T-helper 17 cell (primary cell): ENCODE results near the gene AMN. TPM values are rescaled to one million over a fixed set of nuclear protein-coding genes. Genes with fewer than 3 reads are reported as not detected.

Experiments
- ATAC-seq: fragments of 150-1000 bp; cut with Tn5 transposase; 2 replicates; pipeline ENCODE4 v1.10.0; 2021; ENCODE audit warnings: mild to moderate bottlenecking, moderate library complexity
- DNase-seq, 3 donors: peaks; one replicate each; pipeline versions ENCODE4 v3.0.0 to v3.0.0-alpha.2; 2020 to 2021
- H3K9me3 ChIP-seq: one replicate; pipeline ENCODE4 v1.7.0; 2013; ENCODE audit warnings: low read length, mild to moderate bottlenecking; ENCODE audit not compliant: control insufficient read depth, poor library complexity, severe bottlenecking
- H3K27ac Mint-ChIP-seq: one replicate; pipeline ENCODE4 v1.8.0; 2022; ENCODE audit warnings: mild to moderate bottlenecking, moderate library complexity, mixed read lengths
- H3K27me3 Mint-ChIP-seq: one replicate; pipeline ENCODE4 v1.8.0; 2022; ENCODE audit warnings: mixed read lengths
- H3K36me3 Mint-ChIP-seq: one replicate; pipeline ENCODE4 v1.8.0; 2022; ENCODE audit warnings: low read depth, mixed read lengths
- H3K4me1 Mint-ChIP-seq: one replicate; pipeline ENCODE4 v1.8.0; 2022; ENCODE audit warnings: mild to moderate bottlenecking, mixed read lengths
- H3K4me3 Mint-ChIP-seq: one replicate; pipeline ENCODE4 v1.8.0; 2022; ENCODE audit warnings: mild to moderate bottlenecking, moderate library complexity, mixed read lengths
- total RNA-seq, 4 donors: library from RNA in 2 of 4; stranded (reverse) in 2 of 4; gene quantifications; one replicate each; pipeline ENCODE4 v1.2.3 and lab custom pipeline; 2022 to 2026

The AMN gene
- total RNA-seq, 2 donors from 2014 or later = 0.65 to 2.3 TPM

DNA sequence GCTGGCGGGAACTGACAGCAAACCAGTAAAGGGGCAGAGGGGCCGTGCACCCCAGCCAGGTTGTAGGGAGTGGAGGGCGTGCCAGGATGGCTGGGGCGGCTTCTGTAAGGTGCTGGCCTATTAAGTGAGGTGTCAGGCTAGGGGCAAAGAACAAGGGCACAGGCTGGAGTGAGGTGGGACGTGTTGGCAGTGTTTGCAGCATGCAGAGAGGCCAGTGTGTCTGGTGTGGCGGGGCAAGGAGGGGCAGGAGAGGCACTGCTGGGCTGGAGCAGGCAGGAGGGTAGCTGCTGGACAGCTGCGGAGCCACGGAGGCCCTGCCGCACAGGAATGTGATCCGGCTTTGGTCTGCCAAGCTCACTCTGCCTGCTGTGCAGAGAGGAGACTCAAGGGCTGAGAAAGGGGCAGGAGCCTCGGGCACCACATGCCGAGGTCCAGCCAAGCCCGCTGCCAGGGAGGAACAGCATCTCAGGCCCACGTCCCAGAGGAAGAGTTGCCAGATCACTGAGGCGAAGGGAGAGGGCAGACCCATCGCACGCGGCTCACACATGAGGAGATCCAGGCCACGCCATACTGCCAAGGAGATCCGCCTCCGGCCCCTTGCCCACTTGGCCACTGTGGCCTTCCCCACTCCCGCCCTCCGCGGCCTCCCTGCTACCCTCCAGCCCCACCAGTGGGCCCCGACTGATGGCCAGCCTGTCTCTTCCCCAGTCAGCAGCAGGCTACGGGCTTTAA lies 46.8 kb downstream of the AMN start:
- no peak for DNase-seq
- Mint-ChIP-seq H3K36me3 (peaks cover 5% of the 10 kb centered on the region), H3K27ac (no peak overlapping the region), H3K4me3 (no peak overlapping the region), H3K4me1 (no peaks in the 10 kb centered on the region), H3K27me3 (no peaks in the 10 kb centered on the region)
- ATAC-seq = no peak
- H3K9me3 ChIP-seq = no peaks in the 10 kb centered on the region

DNA sequence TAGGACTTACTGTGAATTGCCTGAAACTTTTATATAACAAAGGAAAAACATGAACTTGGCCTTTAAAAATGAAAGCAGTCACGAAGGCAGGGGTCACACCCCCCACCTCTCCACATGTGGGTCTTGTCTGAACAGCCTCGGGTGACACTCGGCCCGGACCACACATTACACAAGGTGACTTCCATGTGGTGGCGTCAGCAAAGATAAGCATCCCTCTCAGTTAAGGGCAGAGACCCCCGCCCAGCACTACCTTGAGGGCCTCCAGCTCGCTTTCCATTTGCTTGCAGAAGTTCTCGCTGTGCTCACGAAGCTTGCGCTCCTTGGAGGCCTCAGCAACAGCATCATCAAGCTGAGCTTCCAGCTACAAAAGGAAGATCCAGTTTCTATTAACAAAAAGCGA lies 47.4 kb downstream of the AMN start:
- H3K4me3 Mint-ChIP-seq = no peak overlapping the region
- H3K4me1 Mint-ChIP-seq = no peaks in the 10 kb centered on the region
- H3K9me3 ChIP-seq = no peaks in the 10 kb centered on the region
- ATAC-seq = no peak
- peaks cover 5% of the 10 kb centered on the region for H3K36me3 Mint-ChIP-seq
- H3K27me3 Mint-ChIP-seq = no peaks in the 10 kb centered on the region
- no peak for DNase-seq
- H3K27ac Mint-ChIP-seq = no peak overlapping the region

DNA sequence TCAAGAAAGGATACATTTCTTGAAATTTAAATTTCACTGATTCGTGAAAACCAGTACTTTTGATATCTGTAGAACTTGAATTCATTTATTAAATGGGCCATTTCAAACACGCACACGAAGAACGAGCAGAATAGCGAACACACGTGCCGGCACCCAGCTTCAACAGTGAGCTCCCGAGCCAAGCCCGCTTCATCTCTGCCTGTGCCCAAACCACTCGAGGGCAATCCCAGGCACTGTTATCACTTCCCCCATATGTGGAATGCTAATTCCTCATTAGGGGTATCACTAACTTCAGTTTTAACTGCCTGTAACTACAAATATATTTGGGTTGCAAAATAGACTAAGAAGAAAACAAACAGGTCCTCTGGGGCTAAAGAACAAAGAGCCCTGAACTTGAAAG lies 48.0 kb downstream of the AMN start:
- Mint-ChIP-seq H3K4me3 (no peak overlapping the region), H3K27me3 (no peaks in the 10 kb centered on the region), H3K36me3 (peaks cover 5% of the 10 kb centered on the region), H3K4me1 (no peaks in the 10 kb centered on the region), H3K27ac (no peak overlapping the region)
- H3K9me3 ChIP-seq = no peaks in the 10 kb centered on the region
- ATAC-seq (no peak), DNase-seq (no peak)

DNA sequence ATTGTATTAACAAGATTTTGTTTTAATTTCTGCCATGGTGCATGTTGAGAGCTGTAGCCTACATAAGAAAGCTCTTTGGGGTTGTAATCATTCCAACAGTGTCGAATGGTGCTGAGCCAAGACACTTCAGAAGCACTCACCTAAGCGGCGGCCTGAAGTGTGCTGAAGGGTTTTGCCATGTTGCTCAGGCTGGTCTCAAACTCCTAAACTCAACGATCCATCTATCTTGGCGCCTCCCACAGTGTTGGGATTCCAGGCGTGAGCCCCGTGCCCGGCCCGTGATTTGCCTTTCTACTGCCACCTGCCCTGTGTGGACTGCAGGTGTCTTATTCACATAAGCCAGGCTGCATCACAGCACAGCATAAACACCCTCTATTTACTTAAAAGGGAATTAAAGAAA lies 48.9 kb downstream of the AMN start:
- Mint-ChIP-seq H3K4me3 (no peak overlapping the region), H3K27ac (peak overlapping the region; percentile 47), H3K36me3 (peaks cover 5% of the 10 kb centered on the region), H3K4me1 (no peaks in the 10 kb centered on the region), H3K27me3 (no peaks in the 10 kb centered on the region)
- DNase-seq = no peak
- ATAC-seq = no peak
- H3K9me3 ChIP-seq = no peaks in the 10 kb centered on the region

DNA sequence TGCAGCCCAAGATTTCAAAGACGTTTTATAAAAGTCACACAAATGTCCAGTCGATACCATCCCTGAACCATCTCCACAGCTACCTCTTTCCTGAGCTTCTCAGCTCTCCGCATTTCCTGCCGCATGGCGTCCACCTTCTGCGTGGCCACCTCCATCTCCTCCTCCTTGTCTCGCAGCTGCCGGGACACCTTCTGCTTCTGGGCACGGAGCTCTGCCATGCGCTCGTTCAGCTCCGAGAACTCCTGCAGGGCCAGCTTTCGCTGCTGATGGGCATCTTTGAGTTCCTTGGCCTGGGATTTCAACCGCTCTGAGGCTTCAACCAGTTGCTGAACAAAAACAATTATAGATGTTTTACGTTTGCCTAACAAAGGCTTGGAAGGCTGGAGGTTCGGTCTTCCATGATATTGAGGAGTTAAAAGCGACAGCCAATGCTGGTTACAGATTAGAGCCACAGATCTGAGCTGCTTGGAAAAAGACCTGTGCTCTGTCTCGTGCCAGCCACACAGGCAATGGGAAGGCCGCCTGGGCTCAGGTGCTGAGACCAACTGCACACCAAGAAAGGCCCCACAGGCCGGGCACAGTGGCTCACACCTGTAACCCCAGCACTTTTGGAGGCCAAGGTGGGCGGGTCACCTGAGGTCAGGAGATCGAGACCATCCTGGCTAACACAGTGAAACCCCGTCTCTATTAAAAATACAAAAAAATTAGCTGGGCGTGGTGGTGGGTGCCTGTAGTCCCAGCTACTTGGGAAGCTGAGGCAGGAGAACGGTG lies 49.6 kb downstream of the AMN start:
- DNase-seq (no peak), ATAC-seq (no peak)
- Mint-ChIP-seq H3K4me3 (no peak overlapping the region), H3K27me3 (no peaks in the 10 kb centered on the region), H3K27ac (no peak overlapping the region), H3K36me3 (peaks cover 5% of the 10 kb centered on the region), H3K4me1 (no peaks in the 10 kb centered on the region)
- H3K9me3 ChIP-seq = no peaks in the 10 kb centered on the region

DNA sequence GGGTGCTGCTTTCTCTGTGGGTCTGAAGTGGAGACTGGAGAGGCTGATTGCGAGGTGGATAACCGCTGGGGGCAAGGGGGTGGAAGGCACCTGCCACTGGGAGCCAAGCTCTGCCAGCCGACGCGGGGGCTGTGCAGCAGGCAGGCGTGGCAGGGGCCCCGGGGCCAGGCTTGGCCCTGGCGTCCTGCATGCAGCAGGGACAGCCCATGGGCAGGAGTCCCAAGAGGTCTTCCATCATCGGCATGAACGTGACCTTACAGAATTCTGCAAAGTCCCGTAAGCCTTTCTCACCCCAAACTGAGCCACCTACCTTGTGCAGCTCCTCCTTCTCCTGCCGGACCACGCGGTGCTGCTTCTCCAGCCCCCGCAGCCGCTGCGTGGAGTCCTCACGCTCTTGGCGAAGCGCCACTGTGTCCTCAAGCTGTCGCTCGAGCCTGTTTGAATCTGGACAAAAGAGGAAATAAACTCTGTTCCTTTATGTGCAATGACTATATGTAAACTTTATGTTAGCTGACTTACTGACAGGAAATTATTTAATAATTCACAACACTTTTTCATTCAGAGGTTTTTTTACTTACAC lies 51.3 kb downstream of the AMN start:
- DNase-seq = no peak
- no peak overlapping the region for H3K27ac Mint-ChIP-seq
- H3K36me3 Mint-ChIP-seq = peaks cover 4% of the 10 kb centered on the region
- H3K4me3 Mint-ChIP-seq = no peak overlapping the region
- no peaks in the 10 kb centered on the region for H3K9me3 ChIP-seq
- no peaks in the 10 kb centered on the region for H3K27me3 Mint-ChIP-seq
- no peak for ATAC-seq
- no peaks in the 10 kb centered on the region for H3K4me1 Mint-ChIP-seq

DNA sequence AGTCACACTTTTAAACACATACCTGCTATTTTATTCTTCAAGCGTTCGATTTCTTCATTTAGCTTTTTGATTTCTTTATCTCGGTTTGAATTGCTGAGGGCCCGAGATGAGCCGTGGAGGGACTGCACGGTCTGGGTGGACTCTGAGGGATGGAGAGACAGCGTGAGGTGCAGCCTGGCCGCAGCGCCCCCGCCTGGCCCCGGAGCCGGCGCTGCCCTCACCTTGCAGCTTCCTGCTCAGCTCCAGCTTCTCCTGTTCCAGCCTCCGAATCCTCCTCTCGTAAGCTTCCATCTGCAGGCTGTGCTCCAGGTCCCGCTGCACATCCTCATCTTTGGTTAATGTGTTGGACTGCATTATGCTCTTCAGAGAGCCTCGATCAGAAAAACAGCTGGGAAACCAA lies 53.2 kb downstream of the AMN start:
- Mint-ChIP-seq H3K36me3 (peaks cover 4% of the 10 kb centered on the region), H3K4me3 (no peak overlapping the region), H3K4me1 (no peaks in the 10 kb centered on the region), H3K27ac (no peak overlapping the region), H3K27me3 (no peaks in the 10 kb centered on the region)
- ATAC-seq = no peak
- DNase-seq = no peak
- no peaks in the 10 kb centered on the region for H3K9me3 ChIP-seq

DNA sequence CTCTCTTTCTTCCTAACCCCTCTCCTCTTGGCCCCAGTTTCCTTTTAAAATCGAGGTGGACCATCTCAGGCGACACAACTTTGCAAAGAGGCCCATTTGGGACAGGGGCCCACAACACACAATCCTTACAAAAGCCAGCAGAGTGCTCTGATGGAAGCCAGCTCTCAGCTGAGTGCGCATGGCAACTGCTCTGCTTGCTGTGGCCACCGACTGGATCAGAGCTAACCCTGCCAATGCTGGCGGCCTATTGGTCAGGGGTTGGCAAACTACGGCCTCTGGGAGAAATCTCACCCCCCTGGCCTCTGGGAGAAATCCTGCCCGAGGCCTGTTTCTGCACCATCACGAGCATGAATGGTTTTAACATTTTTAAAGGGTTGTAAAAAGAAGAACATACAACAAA lies 55.0 kb downstream of the AMN start:
- H3K27ac Mint-ChIP-seq = no peak overlapping the region
- no peaks in the 10 kb centered on the region for H3K4me1 Mint-ChIP-seq
- no peaks in the 10 kb centered on the region for H3K9me3 ChIP-seq
- DNase-seq (no peak), ATAC-seq (no peak)
- no peaks in the 10 kb centered on the region for H3K27me3 Mint-ChIP-seq
- H3K4me3 Mint-ChIP-seq = no peak overlapping the region
- peaks cover 6% of the 10 kb centered on the region for H3K36me3 Mint-ChIP-seq

DNA sequence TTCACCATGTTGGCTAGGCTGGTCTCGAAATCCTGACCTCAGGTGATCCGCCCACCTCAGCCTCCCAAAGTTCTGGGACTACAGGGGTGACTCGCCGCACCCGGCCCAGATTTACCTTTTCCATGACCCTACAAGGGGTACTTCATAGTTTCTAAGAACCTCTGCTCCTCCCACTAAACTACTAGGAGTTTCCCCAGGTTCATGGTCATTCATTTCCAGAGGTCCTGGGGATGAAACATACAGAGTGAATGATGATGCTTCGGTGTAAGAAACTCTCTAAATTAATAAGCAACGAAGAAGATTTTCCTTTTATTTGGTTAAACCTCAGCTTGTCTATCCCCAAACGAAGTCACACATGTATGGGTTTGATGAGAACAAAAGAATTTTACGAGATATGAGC lies 56.9 kb downstream of the AMN start:
- Mint-ChIP-seq H3K4me3 (no peak overlapping the region), H3K4me1 (no peaks in the 10 kb centered on the region), H3K27ac (no peak overlapping the region), H3K27me3 (no peaks in the 10 kb centered on the region), H3K36me3 (peaks cover 8% of the 10 kb centered on the region)
- ATAC-seq (no peak), DNase-seq (no peak)
- no peaks in the 10 kb centered on the region for H3K9me3 ChIP-seq

DNA sequence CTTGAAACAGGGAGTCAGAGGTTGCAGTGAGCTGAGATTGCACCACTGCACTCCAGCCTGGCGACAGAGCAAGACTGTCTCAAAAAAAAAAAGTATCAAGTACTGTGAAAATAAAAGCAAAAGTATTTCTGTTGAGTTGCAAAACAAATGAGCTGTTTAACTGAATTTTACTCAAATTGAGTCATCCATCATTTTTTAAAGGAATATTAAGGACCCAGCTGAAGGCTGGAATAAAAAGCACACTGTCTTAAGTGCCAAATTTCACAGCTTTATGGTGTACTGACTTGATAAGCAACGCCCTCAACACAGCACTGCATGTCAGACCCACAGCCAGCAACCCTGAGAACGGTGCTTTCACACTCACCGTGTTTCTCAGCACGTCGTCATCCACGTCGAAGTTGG lies 57.9 kb downstream of the AMN start:
- Mint-ChIP-seq H3K36me3 (peaks cover 8% of the 10 kb centered on the region), H3K4me3 (no peak overlapping the region), H3K4me1 (no peaks in the 10 kb centered on the region), H3K27ac (no peak overlapping the region), H3K27me3 (no peaks in the 10 kb centered on the region)
- ATAC-seq (no peak), DNase-seq (no peak)
- H3K9me3 ChIP-seq = no peaks in the 10 kb centered on the region

Other genes with a start within 250 kb of the AMN start
- gene TRAF3, start 145.2 kb upstream of the AMN start, total RNA-seq = 10 to 100 TPM; 47.8 to 54.4 TPM
- gene CDC42BPB, start 134.9 kb downstream of the AMN start, total RNA-seq = 10 to 100 TPM; 11.6 to 16.3 TPM
- gene LBHD2, start 161.5 kb downstream of the AMN start, total RNA-seq = not detected
- not detected for gene EXOC3L4, start 172.1 kb downstream of the AMN start, total RNA-seq
- gene TNFAIP2, start 200.8 kb downstream of the AMN start, total RNA-seq = 10 to 100 TPM in 1 of 2 donors, 1 to 10 TPM in 1; 6.3 to 20.6 TPM